Activated CD4-positive, alpha-beta T cell treated with anti-CD3 and anti-CD28 coated beads, Interleukin-2, amount 50 U/mL, for 16 hours (primary cell): ENCODE results near the gene CSK.
"Not testable (repeated sequence)": the region's sequence is repeated elsewhere in the genome, so short reads cannot be mapped to it uniquely, and the experiment has no call there.

Source experiments
- DNase-seq: peaks from one replicate; pipeline ENCODE4 v3.0.0-alpha.2; 2020

The CSK gene

GRCh38 chr15:74773329-74773728, 8.6 kb upstream of the CSK start:
- no peak for DNase-seq

GRCh38 chr15:74773731-74774252, 8.1 kb upstream of the CSK start:
- no peak for DNase-seq

GRCh38 chr15:74775132-74775562, 6.7 kb upstream of the CSK start:
- DNase-seq, result no peak

DNA sequence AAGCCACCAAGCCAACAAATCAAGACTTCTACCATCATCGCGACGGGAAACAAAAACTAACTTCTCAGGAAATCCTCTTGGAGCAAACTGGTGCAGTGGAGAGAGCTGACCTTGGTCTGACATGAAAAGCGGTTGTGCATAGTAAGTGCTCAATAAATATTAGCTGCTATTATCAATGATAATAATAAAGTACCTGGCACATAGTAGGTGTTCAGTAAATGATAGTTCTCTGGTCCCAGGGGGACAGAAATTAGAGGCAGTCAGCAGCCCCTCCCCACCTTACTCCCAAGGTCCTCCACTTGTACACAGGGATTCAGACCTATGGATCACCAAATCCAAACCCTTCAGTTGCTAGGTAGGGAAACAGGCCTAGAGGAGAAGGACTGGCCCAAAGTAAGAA, 6.0 kb upstream of the CSK start:
- no peak for DNase-seq

GRCh38 chr15:74776821-74777768, 4.8 kb upstream of the CSK start:
- DNase-seq, result peak; percentile 83

GRCh38 chr15:74777769-74778598, 3.9 kb upstream of the CSK start:
- no peak for DNase-seq

DNA sequence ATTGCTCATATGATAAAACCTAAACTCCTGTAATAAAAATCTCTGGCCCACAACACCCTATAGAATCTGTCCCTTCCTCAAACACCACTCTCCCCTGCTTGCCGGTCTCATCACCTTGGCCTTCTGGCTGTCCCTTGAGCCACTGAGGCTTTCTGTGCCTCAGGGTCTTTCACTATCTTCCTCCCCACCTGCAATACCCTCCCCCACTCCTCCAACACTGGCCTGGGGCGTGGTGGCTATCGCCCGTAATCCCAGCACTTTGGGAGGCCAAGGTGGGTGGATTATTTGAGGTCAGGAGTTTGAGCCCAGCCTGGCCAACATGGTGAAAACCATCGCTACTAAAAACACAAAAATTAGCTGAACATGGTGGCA, 3.3 kb upstream of the CSK start:
- DNase-seq, result no peak

DNA sequence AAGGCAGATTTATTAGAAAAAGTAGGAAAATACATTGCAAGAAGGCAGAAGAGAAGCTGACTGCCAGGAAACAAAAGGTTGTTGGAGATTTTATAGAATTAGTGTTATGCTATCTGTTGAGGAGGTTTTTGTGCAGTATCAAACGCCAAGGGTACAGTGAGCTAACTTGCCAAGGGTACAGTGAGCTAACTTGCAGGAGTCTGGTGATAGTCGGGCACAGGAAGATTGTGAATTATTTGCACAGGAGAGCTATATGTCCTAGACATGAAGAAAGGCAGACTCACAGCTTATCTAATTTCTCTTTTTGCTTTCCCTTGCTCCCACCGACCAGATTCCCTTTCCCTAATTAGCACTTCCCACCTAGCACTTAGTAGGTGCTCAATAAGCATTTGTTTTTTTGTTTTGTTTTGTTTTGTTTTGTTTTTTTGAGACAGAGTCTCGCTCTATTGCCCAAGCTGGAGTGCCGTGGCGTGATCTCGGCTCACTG, 2.7 kb upstream of the CSK start:
- no peak for DNase-seq

DNA sequence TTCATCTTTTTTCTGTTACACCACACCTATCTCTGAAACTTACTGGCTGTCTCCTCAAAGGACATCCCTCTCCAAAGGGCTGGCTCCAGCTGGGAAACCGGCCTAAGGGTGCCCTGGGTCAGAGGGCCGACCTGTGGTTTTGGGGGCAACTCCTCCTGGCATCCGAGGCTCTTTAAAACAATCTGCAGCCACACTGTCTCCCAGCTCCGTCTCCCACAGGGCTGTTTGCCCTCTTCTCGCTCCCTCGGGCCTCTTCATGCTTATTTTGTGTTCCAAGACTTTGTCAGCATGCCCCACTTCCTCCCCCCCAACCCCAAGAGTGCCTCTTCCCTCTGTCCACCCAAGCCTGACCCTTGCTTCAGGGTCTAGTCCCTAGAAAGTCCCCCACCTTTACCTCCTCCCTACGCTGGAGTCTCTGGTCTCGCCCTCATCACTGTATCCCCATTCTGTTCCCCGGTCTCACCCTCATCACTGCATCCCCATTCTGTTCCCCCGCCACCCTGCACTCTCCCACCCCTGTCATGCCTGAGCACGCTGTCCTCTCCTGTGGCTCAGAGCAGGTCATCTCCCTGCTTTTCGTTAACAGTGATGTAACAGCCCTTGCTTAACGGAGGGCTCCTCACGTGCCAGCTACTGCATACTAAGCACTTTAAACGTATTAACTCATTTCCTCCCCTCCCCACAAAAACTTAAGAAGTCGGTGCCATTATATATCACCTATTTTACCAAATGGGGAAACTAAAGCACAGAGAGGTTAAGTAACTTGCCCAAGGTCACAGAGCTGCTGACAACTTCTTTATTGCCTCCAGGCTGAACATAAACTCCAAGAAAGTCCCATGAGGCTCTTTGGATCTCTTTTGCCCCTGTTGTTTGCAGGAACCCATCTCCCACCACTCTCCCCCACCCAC, 1.1 kb upstream of the CSK start:
- DNase-seq, result peak; percentile 84

DNA sequence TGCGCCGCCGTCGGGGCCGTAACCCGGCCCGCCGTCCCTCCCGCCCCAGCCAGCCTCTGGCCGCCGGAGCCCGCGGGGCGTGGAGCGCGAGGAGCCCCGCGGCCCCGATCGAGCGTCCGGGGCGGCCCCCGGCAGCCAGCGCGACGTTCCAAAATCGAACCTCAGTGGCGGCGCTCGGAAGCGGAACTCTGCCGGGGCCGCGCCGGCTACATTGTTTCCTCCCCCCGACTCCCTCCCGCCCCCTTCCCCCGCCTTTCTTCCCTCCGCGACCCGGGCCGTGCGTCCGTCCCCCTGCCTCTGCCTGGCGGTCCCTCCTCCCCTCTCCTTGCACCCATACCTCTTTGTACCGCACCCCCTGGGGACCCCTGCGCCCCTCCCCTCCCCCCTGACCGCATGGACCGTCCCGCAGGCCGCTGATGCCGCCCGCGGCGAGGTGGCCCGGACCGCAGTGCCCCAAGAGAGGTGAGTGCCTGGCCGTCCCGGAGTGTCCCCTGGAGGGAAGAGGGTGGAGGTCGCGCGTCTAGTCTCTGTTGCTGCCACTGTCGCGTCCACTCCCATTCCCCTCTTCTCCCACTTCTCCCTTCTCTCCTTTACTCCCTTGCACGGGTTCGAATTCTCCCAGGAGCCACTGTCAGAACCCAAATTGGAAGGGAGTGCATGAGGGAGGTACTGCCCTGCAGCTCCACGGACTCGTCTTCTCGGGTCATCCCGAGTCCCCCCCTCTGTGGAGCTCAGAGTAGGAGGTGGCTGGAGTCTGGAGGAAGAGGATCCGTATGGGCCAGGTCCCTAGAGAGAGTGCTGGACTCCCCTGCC, 585 bp downstream of the CSK start:
- peak; percentile 48 for DNase-seq

- DNase-seq, result peak; percentile 74
Observed at GRCh38 chr15:74783072-74783807, 1.4 kb downstream of the CSK start.

DNA sequence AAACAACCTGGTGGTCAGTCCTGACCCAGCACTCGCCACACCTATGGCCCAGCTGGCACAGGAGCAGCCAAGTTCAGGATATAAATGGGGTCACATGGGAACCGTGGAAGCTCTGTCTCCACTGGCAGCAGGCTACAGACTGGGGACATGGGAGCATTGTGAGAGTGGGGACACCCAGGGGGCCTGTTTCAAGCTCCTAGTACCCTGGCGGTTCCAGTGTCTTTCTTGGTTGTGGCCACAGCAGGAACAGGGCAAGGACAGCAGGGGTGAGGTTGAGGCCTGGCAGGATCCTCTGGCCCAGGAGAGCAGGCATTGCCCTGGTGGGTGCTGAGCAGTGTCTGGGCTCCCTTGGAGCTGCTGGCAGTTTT, 1.9 kb downstream of the CSK start:
- DNase-seq, result no peak

- DNase-seq, result peak; percentile 48
Observed at GRCh38 chr15:74784426-74785193, 2.7 kb downstream of the CSK start.

DNA sequence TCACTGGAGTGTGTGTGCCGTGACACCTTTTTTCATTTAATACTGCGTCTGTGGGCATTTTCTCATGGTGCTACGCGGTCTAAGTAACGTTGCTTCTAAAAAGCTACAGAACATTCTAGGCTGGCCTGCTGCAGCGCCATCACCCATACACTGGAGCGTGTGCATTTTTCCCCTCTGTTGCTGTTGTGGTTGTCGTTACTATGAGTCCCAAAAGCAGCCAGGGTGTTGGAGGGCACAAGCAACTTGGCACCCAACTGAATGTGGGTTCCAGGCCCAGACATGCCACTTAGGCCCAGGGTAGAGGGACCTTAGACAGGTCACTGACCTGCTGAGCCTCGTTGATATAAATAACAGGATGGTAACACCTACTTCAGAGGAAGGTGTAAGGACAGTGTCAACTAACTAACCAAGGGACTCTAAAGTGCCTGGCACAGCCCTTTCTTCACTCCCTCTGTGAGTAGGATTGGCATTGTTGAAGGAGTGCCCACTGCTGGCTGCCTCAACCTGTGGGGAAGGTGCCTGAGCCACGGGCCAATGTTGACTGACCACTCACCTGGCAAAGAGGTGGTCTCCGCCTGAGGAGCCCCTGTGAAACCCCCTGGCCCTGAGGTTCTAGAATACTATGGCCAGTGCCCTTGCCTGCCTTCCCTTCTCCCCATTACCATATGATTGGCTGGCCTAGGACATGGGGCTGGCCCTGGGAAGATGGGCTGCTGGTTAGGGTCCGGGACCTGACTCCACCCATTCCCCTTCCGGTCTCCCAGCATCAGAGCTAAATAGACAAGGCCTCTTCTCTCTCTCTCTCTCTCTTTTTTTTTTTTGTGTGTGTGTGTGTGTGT, 3.5 kb downstream of the CSK start:
- peak; percentile 78 for DNase-seq

DNA sequence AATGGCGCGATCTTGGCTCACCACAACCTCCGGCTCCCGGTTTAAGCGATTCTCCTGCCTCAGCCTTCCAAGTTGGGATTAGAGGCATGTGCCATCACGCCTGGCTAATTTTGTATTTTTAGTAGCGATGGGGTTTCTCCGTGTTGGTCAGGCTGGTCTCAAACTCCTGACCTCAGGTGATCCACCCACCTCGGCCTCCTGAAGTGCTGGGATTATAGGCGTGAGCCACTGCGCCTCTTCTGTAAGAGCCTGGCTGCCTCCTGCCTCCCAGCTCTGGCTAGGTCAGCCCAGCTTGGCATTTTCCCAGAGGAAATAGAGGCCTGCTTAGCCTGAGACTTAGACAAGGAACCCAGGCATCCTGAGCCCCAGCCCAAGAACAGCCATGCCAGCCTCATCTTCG, 4.2 kb downstream of the CSK start:
- not testable (repeated sequence) for DNase-seq

GRCh38 chr15:74786551-74787165, 4.8 kb downstream of the CSK start:
- peak; percentile 51 for DNase-seq

GRCh38 chr15:74787251-74788041, 5.6 kb downstream of the CSK start:
- peak; percentile 96 for DNase-seq
